Neuronal stem cell (in vitro differentiated cells): ENCODE data around the gene NMRAL1.
A peak's percentile ranks its signal among the peaks of the same experiment; 100 is the strongest.

Source experiments
- DNase-seq: peaks from one replicate; pipeline ENCODE4 v3.0.0-alpha.2; 2013; ENCODE audit warnings: low spot score
- H2AFZ ChIP-seq: one replicate; pipeline ENCODE4 v1.6.1; 2013; ENCODE audit warnings: mild to moderate bottlenecking, low read length, inconsistent platforms
- H2AK5ac ChIP-seq: 2 replicates; pipeline ENCODE4 v1.6.1; 2013; ENCODE audit warnings: low read depth, mild to moderate bottlenecking, inconsistent platforms, low read length, moderate library complexity, mixed read lengths
- H2BK120ac ChIP-seq: 2 replicates; pipeline ENCODE4 v1.6.1; 2013; ENCODE audit warnings: low read depth, mild to moderate bottlenecking, inconsistent platforms, low read length, moderate library complexity, mixed read lengths
- H2BK12ac ChIP-seq: one replicate; pipeline ENCODE4 v1.6.1; 2013; ENCODE audit warnings: low read length, inconsistent platforms
- H2BK15ac ChIP-seq: 2 replicates; pipeline ENCODE4 v1.6.1; 2013; ENCODE audit warnings: mild to moderate bottlenecking, low read length, inconsistent platforms, mixed read lengths
- H2BK5ac ChIP-seq: one replicate; pipeline ENCODE4 v1.6.1; 2013; ENCODE audit warnings: inconsistent platforms, mild to moderate bottlenecking, low read length, moderate library complexity
- H3K14ac ChIP-seq: one replicate; pipeline ENCODE4 v1.6.1; 2013; ENCODE audit warnings: low read length, inconsistent platforms
- H3K18ac ChIP-seq: 2 replicates; pipeline ENCODE4 v1.6.1; 2013; ENCODE audit warnings: low read length, inconsistent platforms
- H3K23ac ChIP-seq: 2 replicates; pipeline ENCODE4 v1.6.1; 2013; ENCODE audit warnings: low read depth, mild to moderate bottlenecking, mixed read lengths, low read length, inconsistent platforms; ENCODE audit not compliant: poor library complexity
- H3K27ac ChIP-seq: replicated peaks from 3 replicates; pipeline ENCODE4 v1.5.1; 2013; ENCODE audit warnings: low read length, inconsistent platforms
- H3K27me3 ChIP-seq, 3 experiments: 2 replicates each; pipeline ENCODE4 v1.6.1; 2013; ENCODE audit warnings: low read length in 3 of 3, mild to moderate bottlenecking in 2 of 3, inconsistent platforms in 1 of 3, low read depth in 1 of 3, mixed read lengths in 1 of 3, moderate library complexity in 1 of 3; ENCODE audit not compliant: control insufficient read depth in 3 of 3, insufficient read depth in 3 of 3
- H3K36me3 ChIP-seq, 2 donors: replicated peaks in 1 of 2; 2 replicates each; pipeline ENCODE4 v1.6.1; 2013; ENCODE audit warnings: low read length in 2 of 2; ENCODE audit not compliant: control insufficient read depth in 2 of 2, insufficient read depth in 2 of 2
- H3K4ac ChIP-seq: 2 replicates; pipeline ENCODE4 v1.6.1; 2013; ENCODE audit warnings: inconsistent platforms, mild to moderate bottlenecking, low read length, moderate library complexity
- H3K4me1 ChIP-seq, 2 donors: 1 replicate in 1 of 2; 2 replicates in 1 of 2; pipeline ENCODE4 v1.6.1; 2013; ENCODE audit warnings: low read length in 2 of 2, low read depth in 1 of 2; ENCODE audit not compliant: control insufficient read depth in 2 of 2, insufficient read depth in 1 of 2
- H3K4me2 ChIP-seq: one replicate; pipeline ENCODE4 v1.6.1; 2013; ENCODE audit warnings: mild to moderate bottlenecking, low read length, inconsistent platforms; ENCODE audit not compliant: insufficient read depth, poor library complexity, severe bottlenecking
- H3K4me3 ChIP-seq, 2 donors: 2 replicates each; pipeline ENCODE4 v1.5.1; 2013; ENCODE audit warnings: low read length in 2 of 2, mild to moderate bottlenecking in 2 of 2, inconsistent platforms in 1 of 2, moderate library complexity in 1 of 2
- H3K79me1 ChIP-seq: one replicate; pipeline ENCODE4 v1.6.1; 2013; ENCODE audit warnings: low read depth, mild to moderate bottlenecking, inconsistent platforms, low read length, moderate library complexity
- H3K9ac ChIP-seq: one replicate; pipeline ENCODE4 v1.6.1; 2013; ENCODE audit warnings: mild to moderate bottlenecking, low read depth, low read length, inconsistent platforms; ENCODE audit not compliant: poor library complexity
- H3K9me3 ChIP-seq, 2 donors: replicated peaks in 1 of 2; 2 replicates each; pipeline versions ENCODE3 to v1.6.1; 2013; ENCODE audit warnings: low read length in 2 of 2, mild to moderate bottlenecking in 2 of 2, inconsistent platforms in 1 of 2, low read depth in 1 of 2, mixed read lengths in 1 of 2, moderate library complexity in 1 of 2; ENCODE audit not compliant: control insufficient read depth in 2 of 2, insufficient read depth in 1 of 2
- H4K8ac ChIP-seq: one replicate; pipeline ENCODE4 v1.6.1; 2013; ENCODE audit warnings: low read depth, mild to moderate bottlenecking, inconsistent platforms, low read length, moderate library complexity
- H4K91ac ChIP-seq: one replicate; pipeline ENCODE4 v1.6.1; 2013; ENCODE audit warnings: low read length, low read depth, mild to moderate bottlenecking, inconsistent platforms; ENCODE audit not compliant: poor library complexity
- WGBS, 2 donors: extraction: QIAGEN DNeasy Blood & Tissue Kit; methylation state at CpG; one replicate each; pipeline ENCODE4 v1.1.7; 2013; ENCODE audit warnings: missing lambda C conversion rate in 2 of 2, mixed read lengths in 1 of 2; ENCODE audit not compliant: insufficient read length in 2 of 2, insufficient replicate concordance in 1 of 2; ENCODE audit errors: extremely low coverage in 2 of 2; 5-methylcytosine and 5-hydroxymethylcytosine counted together

The NMRAL1 gene

GRCh38 chr16:4463522-4464163 is 10.8 kb downstream of the NMRAL1 start:
- no peak overlapping the region for H2BK120ac ChIP-seq
- H2BK12ac ChIP-seq: no peak overlapping the region
- H2AK5ac ChIP-seq: no peak overlapping the region
- no peak overlapping the region for H3K4me3 ChIP-seq
- no CpG with 5 or more reads among the region's 22 CpGs for WGBS, 2 donors
- H3K79me1 ChIP-seq: peaks cover 5% of the 10 kb centered on the region
- H3K36me3 ChIP-seq: peaks cover 26 to 39% of the 10 kb centered on the region in 2 donors
- no peak overlapping the region for H2BK5ac ChIP-seq
- no peak overlapping the region for H2AFZ ChIP-seq
- H3K23ac ChIP-seq: peak overlapping the region; percentile 67
- no peak overlapping the region for H4K91ac ChIP-seq
- no peaks in the 10 kb centered on the region for H3K9me3 ChIP-seq
- no peak overlapping the region for H3K18ac ChIP-seq
- no peak overlapping the region for H2BK15ac ChIP-seq
- H3K27me3 ChIP-seq: no peaks in the 10 kb centered on the region
- no peak overlapping the region for H4K8ac ChIP-seq
- DNase-seq: no peak
- H3K14ac ChIP-seq: no peak overlapping the region
- no peak overlapping the region for H3K4me2 ChIP-seq
- H3K27ac ChIP-seq: peak overlapping the region; percentile 25
- H3K4ac ChIP-seq: no peak overlapping the region
- peak overlapping the region; percentile 34 for H3K9ac ChIP-seq
- H3K4me1 ChIP-seq: peaks cover 8 to 9% of the 10 kb centered on the region in 2 donors

GRCh38 chr16:4461250-4462085 is 13.0 kb downstream of the NMRAL1 start:
- Histone ChIP-seq H3K4me1 (peaks cover 8 to 9% of the 10 kb centered on the region in 2 donors), H3K9me3 (no peaks in the 10 kb centered on the region), H3K23ac (no peak overlapping the region), H2BK15ac (no peak overlapping the region), H3K27me3 (no peaks in the 10 kb centered on the region), H3K36me3 (peaks cover 22 to 50% of the 10 kb centered on the region in 2 donors), H3K27ac (peak overlapping the region; percentile 39), H3K14ac (no peak overlapping the region), H2BK12ac (no peak overlapping the region), H3K4me3 (no peak overlapping the region), H4K8ac (no peak overlapping the region), H2BK120ac (no peak overlapping the region), H2AK5ac (no peak overlapping the region), H2AFZ (no peak overlapping the region), H4K91ac (no peak overlapping the region), H2BK5ac (no peak overlapping the region), H3K18ac (peak overlapping the region; percentile 53), H3K4ac (no peak overlapping the region), H3K9ac (no peak overlapping the region), H3K4me2 (no peak overlapping the region), H3K79me1 (peaks cover 5% of the 10 kb centered on the region)
- WGBS, 2 donors: no CpG with 5 or more reads among the region's 27 CpGs
- no peak for DNase-seq

DNA sequence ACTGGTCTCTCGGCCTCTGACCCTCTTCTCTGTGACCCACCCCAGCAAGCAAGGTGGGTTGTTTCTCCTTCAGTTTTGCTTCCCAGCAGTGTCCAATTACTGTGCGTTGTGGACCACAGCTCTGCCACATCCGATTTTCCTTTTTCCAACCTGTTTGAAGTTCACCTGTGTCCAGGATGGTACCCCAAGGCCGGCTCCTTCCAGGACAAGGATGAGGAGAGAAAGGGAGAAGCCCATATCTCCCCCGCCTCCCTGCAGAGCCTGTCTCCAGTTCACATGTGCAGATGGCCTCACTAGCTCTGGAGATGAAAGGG is 13.5 kb downstream of the NMRAL1 start:
- H3K23ac ChIP-seq: no peak overlapping the region
- peaks cover 8 to 9% of the 10 kb centered on the region in 2 donors for H3K4me1 ChIP-seq
- H3K27ac ChIP-seq: no peak overlapping the region
- H3K79me1 ChIP-seq: peaks cover 5% of the 10 kb centered on the region
- no peaks in the 10 kb centered on the region for H3K9me3 ChIP-seq
- no peak overlapping the region for H2BK12ac ChIP-seq
- no peak overlapping the region for H3K14ac ChIP-seq
- no peak overlapping the region for H2BK15ac ChIP-seq
- no peak overlapping the region for H4K8ac ChIP-seq
- WGBS, 2 donors: no CpG with 5 or more reads among the region's 5 CpGs
- H2AFZ ChIP-seq: no peak overlapping the region
- no peak overlapping the region for H3K18ac ChIP-seq
- H2BK5ac ChIP-seq: no peak overlapping the region
- H2BK120ac ChIP-seq: no peak overlapping the region
- peaks cover 19 to 50% of the 10 kb centered on the region in 2 donors for H3K36me3 ChIP-seq
- H4K91ac ChIP-seq: no peak overlapping the region
- no peak overlapping the region for H3K4me2 ChIP-seq
- H3K9ac ChIP-seq: no peak overlapping the region
- H3K4ac ChIP-seq: no peak overlapping the region
- H3K4me3 ChIP-seq: no peak overlapping the region
- H3K27me3 ChIP-seq: no peaks in the 10 kb centered on the region
- DNase-seq: no peak
- no peak overlapping the region for H2AK5ac ChIP-seq

GRCh38 chr16:4455951-4456350 is 18.5 kb downstream of the NMRAL1 start:
- peaks cover 3% of the 10 kb centered on the region for H3K79me1 ChIP-seq
- no peak overlapping the region for H3K27ac ChIP-seq
- no CpG with 5 or more reads among the region's 10 CpGs for WGBS, 2 donors
- no peak overlapping the region for H4K8ac ChIP-seq
- H2BK15ac ChIP-seq: no peak overlapping the region
- no peak overlapping the region for H2BK120ac ChIP-seq
- no peak overlapping the region for H4K91ac ChIP-seq
- H3K27me3 ChIP-seq: no peaks in the 10 kb centered on the region
- H3K4me1 ChIP-seq: peaks cover 0 to 2% of the 10 kb centered on the region in 2 donors
- H2BK5ac ChIP-seq: no peak overlapping the region
- H3K18ac ChIP-seq: no peak overlapping the region
- H2AFZ ChIP-seq: no peak overlapping the region
- no peak overlapping the region for H3K4ac ChIP-seq
- no peak overlapping the region for H3K9ac ChIP-seq
- H2AK5ac ChIP-seq: no peak overlapping the region
- H2BK12ac ChIP-seq: no peak overlapping the region
- no peak overlapping the region for H3K23ac ChIP-seq
- no peak overlapping the region for H3K4me2 ChIP-seq
- no peaks in the 10 kb centered on the region for H3K9me3 ChIP-seq
- peak overlapping the region in 1 of 2 donors; percentile 59 for H3K4me3 ChIP-seq
- no peak overlapping the region for H3K14ac ChIP-seq
- H3K36me3 ChIP-seq: peaks cover 18 to 86% of the 10 kb centered on the region in 2 donors
- no peak for DNase-seq
